Keratinocyte (primary cell): Measurements from ENCODE around the gene KRT84.

Source experiments
- EZH2 ChIP-seq: IDR thresholded peaks from one replicate; pipeline ENCODE4 v1.6.1; 2012; ENCODE audit warnings: inconsistent platforms, mild to moderate bottlenecking, low read length, moderate library complexity
- TF ChIP-seq, protein P1 (sequence below), 3 experiments: IDR thresholded peaks in 1 of 3; conservative IDR thresholded peaks in 1 of 3; optimal IDR thresholded peaks in 1 of 3; 2 replicates in 2 of 3; 3 replicates in 1 of 3; pipeline versions ENCODE3 to v1.5.1; 2011; ENCODE audit warnings: low read length in 3 of 3, mild to moderate bottlenecking in 3 of 3, moderate library complexity in 2 of 3, control low read depth in 1 of 3, inconsistent platforms in 1 of 3; ENCODE audit not compliant: insufficient read depth in 2 of 3; ENCODE audit errors: extremely low read depth in 1 of 3

DNA sequence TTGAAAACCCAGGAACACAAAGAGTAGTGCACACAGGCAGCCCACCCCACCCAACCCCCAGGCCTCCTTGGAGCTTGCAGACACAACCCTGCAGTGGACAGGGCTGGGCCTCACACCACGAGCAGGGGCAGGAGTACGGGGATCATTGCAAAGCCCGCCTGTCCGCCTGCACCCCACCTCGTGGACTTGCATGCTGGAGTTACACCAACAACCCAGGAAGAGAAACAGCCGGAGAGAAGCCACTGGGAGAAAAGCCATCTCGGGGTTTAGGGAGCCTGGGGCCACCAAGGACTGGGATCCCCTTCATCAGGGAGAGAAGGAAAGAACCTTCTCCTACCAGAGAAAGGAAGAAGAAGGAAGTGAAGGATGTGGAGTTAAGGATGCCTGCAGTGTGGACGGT lies 8.2 kb downstream of the KRT84 start:
- TF ChIP-seq, protein P1, sequence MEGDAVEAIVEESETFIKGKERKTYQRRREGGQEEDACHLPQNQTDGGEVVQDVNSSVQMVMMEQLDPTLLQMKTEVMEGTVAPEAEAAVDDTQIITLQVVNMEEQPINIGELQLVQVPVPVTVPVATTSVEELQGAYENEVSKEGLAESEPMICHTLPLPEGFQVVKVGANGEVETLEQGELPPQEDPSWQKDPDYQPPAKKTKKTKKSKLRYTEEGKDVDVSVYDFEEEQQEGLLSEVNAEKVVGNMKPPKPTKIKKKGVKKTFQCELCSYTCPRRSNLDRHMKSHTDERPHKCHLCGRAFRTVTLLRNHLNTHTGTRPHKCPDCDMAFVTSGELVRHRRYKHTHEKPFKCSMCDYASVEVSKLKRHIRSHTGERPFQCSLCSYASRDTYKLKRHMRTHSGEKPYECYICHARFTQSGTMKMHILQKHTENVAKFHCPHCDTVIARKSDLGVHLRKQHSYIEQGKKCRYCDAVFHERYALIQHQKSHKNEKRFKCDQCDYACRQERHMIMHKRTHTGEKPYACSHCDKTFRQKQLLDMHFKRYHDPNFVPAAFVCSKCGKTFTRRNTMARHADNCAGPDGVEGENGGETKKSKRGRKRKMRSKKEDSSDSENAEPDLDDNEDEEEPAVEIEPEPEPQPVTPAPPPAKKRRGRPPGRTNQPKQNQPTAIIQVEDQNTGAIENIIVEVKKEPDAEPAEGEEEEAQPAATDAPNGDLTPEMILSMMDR (optimal IDR thresholded peaks at IDR 0.05 in 1 of 3, IDR thresholded peaks at IDR 0.05 in 1 of 3, conservative IDR thresholded peaks at IDR 0.05 in 1 of 3; ENCODE audit: extremely low read depth in 1 of 3, insufficient read depth in 2 of 3, low read length in 3 of 3), result no peak
- TF ChIP-seq EZH2, result no peak
